Thyroid gland (tissue), 4 donors: Measurements from ENCODE around the gene KCNJ5. TPM values are rescaled to one million over a fixed set of nuclear protein-coding genes. Genes with fewer than 3 reads are reported as not detected.

Source experiments
- DNase-seq, 2 donors: peaks; one replicate each; pipeline ENCODE4 v3.0.0-alpha.2; 2019
- H3K27ac ChIP-seq, 3 donors: fragments of 200-600 bp; sonication (generic); 1 replicate in 2 of 3; 2 replicates in 1 of 3; pipeline ENCODE4 v1.5.1; 2016 to 2019; ENCODE audit warnings: mild to moderate bottlenecking in 1 of 3, moderate library complexity in 1 of 3
- H3K27me3 ChIP-seq: fragments of 200-600 bp; sonication (generic); one replicate; pipeline ENCODE4 v1.5.1; 2019
- H3K36me3 ChIP-seq, 2 donors: fragments of 200-600 bp; sonication (generic); one replicate each; pipeline ENCODE4 v1.5.1; 2016 to 2019
- H3K4me1 ChIP-seq, 2 donors: fragments of 200-600 bp; sonication (generic); one replicate each; pipeline ENCODE4 v1.5.1; 2017 to 2019
- H3K4me3 ChIP-seq, 3 donors: fragments of 200-600 bp; sonication (generic); replicated peaks in 1 of 3; 1 replicate in 2 of 3; 2 replicates in 1 of 3; pipeline ENCODE4 v1.5.1; 2016; ENCODE audit warnings: mild to moderate bottlenecking in 1 of 3
- H3K9me3 ChIP-seq: fragments of 200-600 bp; sonication (generic); one replicate; pipeline ENCODE4 v1.5.1; 2017
- POLR2A ChIP-seq, 2 donors: fragments of 450-650 bp; IDR thresholded peaks; one replicate each; pipeline ENCODE4 v1.6.1; 2017; ENCODE audit warnings: antibody characterized with exemption in 2 of 2, mild to moderate bottlenecking in 2 of 2, moderate library complexity in 1 of 2
- WGBS, 2 donors: methylation state at CpG; one replicate each; pipeline ENCODE4 v1.1.5; 2017; 5-methylcytosine and 5-hydroxymethylcytosine counted together
- intact Hi-C: fragments of 100-400 bp; cut with DNase I; formaldehyde crosslinking; loops from one replicate; pipeline ENCODE4 v1.15.1; 2023
- total RNA-seq, 4 donors: library from RNA; depleted of rRNA; stranded (reverse); fragments of >200 nt; gene quantifications; one replicate each; pipeline ENCODE4 v1.2.3, GENCODE V29; 2016
- TF ChIP-seq, protein P1 (sequence below), 6 experiments: fragments of 200-600 bp in 3 of 6; fragments of 450-650 bp in 3 of 6; sonication (generic) in 3 of 6; IDR thresholded peaks; one replicate each; pipeline ENCODE4 v1.5.1; 2016 to 2019; ENCODE audit warnings: antibody characterized with exemption in 6 of 6, mild to moderate bottlenecking in 2 of 6, inconsistent platforms in 1 of 6, moderate library complexity in 1 of 6

The KCNJ5 gene
- total RNA-seq, 4 donors from 2014 or later, result 0.40 to 2.7 (median 1.2) TPM

DNA sequence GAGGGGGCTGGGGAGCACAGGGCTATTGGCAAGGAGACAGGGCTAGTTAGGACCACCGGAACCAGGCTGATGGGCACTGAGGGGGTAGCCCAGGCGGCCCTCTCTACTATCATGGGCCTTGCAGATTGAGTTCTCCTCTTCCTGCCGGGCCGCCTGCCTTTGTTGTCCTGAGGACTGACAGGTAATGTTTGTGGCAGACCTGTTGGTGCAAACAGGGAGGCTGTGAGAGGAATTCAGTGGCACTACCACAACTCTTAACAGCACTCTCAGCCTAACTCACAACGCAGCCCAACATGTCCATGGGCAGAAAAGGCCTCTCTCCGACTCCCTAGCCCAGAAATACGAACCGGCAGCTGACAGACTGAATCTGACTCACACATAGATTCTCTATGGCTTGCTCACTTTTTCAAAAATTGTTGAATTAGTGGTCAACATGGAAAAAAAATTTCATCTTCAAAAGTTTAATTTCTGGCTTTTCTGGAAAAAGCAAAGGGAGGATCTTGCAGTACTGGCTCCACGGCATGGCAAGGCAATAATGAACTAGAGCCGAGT lies 11.4 kb downstream of the KCNJ5 start:
- Histone ChIP-seq H3K4me3 (no peak overlapping the region), H3K27me3 (no peaks in the 10 kb centered on the region), H3K36me3 (no peaks in the 10 kb centered on the region), H3K4me1 (peaks cover 4 to 8% of the 10 kb centered on the region in 2 donors), H3K27ac (no peak overlapping the region), H3K9me3 (no peaks in the 10 kb centered on the region)
- 89 to 94% methylated on average over 10 of the region's 10 CpGs for WGBS, 2 donors
- DNase-seq, result no peak
- TF ChIP-seq, protein P1, sequence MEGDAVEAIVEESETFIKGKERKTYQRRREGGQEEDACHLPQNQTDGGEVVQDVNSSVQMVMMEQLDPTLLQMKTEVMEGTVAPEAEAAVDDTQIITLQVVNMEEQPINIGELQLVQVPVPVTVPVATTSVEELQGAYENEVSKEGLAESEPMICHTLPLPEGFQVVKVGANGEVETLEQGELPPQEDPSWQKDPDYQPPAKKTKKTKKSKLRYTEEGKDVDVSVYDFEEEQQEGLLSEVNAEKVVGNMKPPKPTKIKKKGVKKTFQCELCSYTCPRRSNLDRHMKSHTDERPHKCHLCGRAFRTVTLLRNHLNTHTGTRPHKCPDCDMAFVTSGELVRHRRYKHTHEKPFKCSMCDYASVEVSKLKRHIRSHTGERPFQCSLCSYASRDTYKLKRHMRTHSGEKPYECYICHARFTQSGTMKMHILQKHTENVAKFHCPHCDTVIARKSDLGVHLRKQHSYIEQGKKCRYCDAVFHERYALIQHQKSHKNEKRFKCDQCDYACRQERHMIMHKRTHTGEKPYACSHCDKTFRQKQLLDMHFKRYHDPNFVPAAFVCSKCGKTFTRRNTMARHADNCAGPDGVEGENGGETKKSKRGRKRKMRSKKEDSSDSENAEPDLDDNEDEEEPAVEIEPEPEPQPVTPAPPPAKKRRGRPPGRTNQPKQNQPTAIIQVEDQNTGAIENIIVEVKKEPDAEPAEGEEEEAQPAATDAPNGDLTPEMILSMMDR (IDR thresholded peaks at IDR 0.05), result no peak
- TF ChIP-seq POLR2A (IDR thresholded peaks at IDR 0.05), result no peak
- intact Hi-C loops, result no loop called here

DNA sequence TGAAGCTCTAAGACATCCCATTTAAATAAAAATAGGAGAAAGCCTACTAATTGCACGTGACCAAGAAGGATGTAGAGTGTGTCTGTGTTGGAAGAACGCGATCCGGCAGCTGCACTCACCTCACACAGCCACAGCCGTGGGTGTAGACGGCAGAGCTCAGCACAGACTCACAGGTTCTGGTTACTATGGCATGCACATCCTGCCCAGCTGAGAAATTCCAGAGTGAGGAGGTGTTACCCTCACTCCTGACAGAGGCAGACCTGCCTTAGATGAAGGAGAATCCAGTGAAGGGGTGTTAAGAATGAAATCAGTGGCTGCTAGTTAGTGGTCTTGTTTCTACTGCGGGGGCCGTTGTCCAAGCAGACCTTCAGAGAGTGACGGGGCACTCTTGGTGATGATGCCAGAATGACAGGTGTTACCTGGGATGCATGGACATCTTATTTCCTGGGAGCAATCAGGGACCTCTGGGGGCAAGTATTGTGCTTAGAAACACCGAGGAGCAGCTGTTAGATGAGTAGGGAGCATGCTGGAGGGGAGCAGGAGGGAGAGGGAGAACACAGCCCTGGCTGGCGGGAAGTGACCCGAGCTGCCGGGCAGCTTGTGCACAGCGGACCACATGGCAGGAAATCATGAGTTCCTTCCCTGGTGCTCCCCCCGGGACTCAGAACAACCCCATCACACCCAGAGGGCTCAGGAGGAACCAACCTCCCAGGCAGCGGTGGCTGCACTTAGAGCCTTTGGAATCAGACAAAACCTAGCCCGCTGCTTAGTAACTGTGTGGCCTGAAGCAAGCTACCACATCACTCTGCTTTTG lies 12.3 kb downstream of the KCNJ5 start:
- Histone ChIP-seq H3K36me3 (no peaks in the 10 kb centered on the region), H3K27ac (no peak overlapping the region), H3K4me1 (peaks cover 4 to 8% of the 10 kb centered on the region in 2 donors), H3K27me3 (no peaks in the 10 kb centered on the region), H3K4me3 (no peak overlapping the region), H3K9me3 (no peaks in the 10 kb centered on the region)
- WGBS, 2 donors, result 78 to 81% methylated on average over 14 to 17 of the region's 17 CpGs
- TF ChIP-seq, protein P1 (IDR thresholded peaks at IDR 0.05), result no peak
- TF ChIP-seq POLR2A (IDR thresholded peaks at IDR 0.05), result no peak
- DNase-seq, result peak in 1 of 2 donors; percentile 14
- intact Hi-C loops, result no loop called here

DNA sequence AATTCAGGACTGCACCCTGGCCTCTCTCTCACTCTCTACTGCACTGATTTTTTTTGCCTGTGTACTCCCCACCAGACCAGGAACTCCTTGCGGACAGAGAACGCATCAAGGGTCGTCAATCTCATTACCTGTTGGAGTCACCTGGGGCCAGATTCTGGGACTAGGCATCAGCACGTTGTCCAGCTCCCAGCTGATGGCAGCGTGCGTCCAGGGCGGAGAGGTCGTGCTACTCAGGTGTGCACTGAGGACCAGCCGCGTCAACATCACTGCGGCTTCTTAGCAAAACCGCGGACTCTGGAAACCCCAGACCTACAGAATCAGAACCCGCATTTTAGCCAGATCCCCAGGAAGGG lies 13.1 kb downstream of the KCNJ5 start:
- TF ChIP-seq, protein P1 (IDR thresholded peaks at IDR 0.05), result no peak
- no peak for TF ChIP-seq POLR2A (IDR thresholded peaks at IDR 0.05)
- intact Hi-C loops, result no loop called here
- Histone ChIP-seq H3K27me3 (no peaks in the 10 kb centered on the region), H3K36me3 (no peaks in the 10 kb centered on the region), H3K4me1 (peaks cover 4 to 8% of the 10 kb centered on the region in 2 donors), H3K27ac (no peak overlapping the region), H3K4me3 (no peak overlapping the region), H3K9me3 (no peaks in the 10 kb centered on the region)
- DNase-seq, result no peak
- WGBS, 2 donors, result 69 to 79% methylated on average over 14 of the region's 14 CpGs

DNA sequence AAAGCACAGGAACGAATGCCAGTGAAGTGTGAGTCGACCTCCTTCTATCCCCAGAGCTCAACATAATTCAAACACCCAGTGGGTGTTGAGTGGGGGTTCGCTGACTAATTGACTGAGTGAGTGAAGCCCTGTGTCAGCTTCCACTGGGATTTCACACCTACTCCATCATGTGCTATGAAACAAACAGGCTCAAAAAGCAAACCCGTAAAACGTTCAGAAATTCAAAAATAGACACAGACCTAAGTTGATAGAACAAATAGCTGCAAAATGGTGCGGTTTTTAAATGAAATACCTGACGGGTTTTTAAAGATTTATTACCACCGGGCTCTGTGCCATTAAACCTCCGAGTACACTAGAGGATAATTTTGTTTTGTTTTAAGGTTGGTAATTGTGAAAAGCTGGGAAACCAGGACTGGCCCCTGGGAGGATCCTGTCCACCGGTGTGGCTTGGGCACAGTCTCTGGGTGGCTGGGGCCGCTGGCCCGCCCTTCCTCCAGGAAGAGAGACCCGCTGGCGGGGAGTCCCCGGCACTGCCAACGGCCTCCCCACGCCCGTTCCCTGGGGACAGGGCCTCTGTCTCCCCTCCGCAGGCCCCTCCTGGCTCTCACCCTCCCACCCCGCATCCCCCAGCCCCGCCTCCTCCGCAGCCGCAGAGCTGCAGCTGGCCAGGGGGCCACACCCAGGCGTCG lies 13.6 kb downstream of the KCNJ5 start:
- H3K4me1 ChIP-seq, result peaks cover 4 to 8% of the 10 kb centered on the region in 2 donors
- peak overlapping the region in 2 of 3 donors; percentile 40 to 62 for H3K4me3 ChIP-seq
- intact Hi-C loops, result no loop called here
- peak overlapping the region; percentile 43 to 68 (median 68) for H3K27ac ChIP-seq
- no peaks in the 10 kb centered on the region for H3K27me3 ChIP-seq
- peak; percentile 48 to 69 for DNase-seq
- H3K36me3 ChIP-seq, result no peaks in the 10 kb centered on the region
- no peaks in the 10 kb centered on the region for H3K9me3 ChIP-seq
- WGBS, 2 donors, result 7 to 15% methylated on average over 16 to 25 of the region's 25 CpGs
- no peak for TF ChIP-seq POLR2A (IDR thresholded peaks at IDR 0.05)
- TF ChIP-seq, protein P1 (IDR thresholded peaks at IDR 0.05), result no peak
